HG02588 (cell line): ENCODE measurements around the gene ATP11A.
"Not testable (repeated sequence)": the region's sequence is repeated elsewhere in the genome, so short reads cannot be mapped to it uniquely, and the experiment has no call there.

Source experiments
- ATAC-seq: cut with Tn5 transposase; IDR thresholded peaks from one replicate; pipeline ENCODE4 v1.9.1; 2021; ENCODE audit warnings: mild to moderate bottlenecking, moderate library complexity; ENCODE audit not compliant: unreplicated experiment

The ATP11A gene

DNA sequence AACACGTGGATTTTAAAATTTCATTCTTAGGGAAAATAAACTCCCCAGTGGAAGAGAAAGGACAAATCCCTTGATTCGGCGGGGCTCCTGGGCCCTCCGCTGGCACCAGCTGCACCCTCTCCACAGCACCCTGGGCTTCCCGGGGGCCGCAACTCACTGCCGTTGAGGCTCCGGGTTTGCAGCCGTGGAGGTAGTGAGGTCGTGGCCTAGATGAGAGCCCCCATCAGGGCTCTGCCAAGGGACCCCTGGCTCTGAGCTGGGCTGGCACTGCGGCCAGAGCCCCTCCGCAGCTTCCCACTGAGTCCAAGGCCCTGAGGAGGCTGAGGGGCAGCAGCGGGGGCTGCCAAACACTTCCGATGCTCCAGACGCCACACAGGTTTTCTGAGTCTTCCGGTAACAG, 145.5 kb downstream of the ATP11A start:
- ATAC-seq = no peak

GRCh38 chr13:112835796-112836195, 146.0 kb downstream of the ATP11A start:
- no peak for ATAC-seq

DNA sequence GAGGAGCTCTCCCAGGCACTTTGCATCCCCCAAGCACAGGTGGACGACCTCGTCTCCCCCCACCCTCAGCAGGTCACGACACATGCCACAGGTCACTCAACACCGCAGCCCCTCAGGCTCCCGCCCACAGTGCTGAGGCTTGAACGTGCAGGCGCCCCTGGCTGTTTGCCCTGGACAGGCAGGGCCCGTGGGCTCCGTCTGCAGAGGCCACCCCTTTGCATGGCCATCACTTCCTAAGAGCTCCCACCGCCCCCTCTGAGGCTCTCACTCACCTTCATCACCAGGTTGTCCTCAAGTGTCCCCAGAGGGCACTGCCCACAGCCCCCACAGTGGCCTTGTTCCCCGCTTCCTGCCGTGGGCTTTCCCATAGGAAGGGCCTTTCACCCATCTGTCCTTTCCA, 147.1 kb downstream of the ATP11A start:
- ATAC-seq = no peak

- no peak for ATAC-seq
Measured at GRCh38 chr13:112837371-112838037, 147.7 kb downstream of the ATP11A start.

DNA sequence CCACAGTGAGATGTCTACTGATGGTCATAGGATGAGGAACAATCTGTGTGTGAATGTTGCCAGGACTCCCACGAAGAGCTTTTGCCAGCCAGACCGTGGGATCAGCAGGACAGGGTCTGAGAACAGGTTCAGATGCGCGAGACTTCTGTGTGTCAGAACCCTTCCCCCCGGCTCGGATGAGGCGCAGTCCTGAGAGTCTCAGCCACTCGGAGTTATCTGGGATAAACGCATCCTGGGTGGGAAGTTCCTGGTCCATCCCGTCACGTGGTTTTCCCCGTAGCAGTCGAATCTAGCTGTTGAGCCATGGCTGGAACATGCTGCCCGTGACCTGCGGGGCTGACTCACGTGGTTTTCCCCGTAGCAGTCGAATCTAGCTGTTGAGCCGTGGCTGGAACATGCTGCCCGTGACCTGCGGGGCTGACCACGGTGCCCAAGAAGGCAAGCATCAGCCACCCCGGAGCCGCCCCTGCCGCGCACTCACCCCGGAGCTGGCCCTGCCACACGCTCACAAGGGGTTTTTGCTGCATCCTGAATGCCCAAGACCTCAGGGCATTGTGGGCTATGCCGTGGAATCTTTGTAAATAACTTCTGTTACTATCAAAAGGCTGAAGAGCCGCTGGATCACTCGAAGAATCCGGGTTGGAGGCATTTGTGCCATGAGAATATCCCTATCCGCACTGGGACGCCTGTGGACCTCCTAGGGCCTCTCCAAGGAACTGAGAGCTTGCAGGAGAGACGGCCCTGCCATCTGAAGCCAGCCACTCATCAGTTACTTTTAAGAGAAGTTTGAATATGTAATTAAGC, 148.4 kb downstream of the ATP11A start:
- no peak for ATAC-seq

DNA sequence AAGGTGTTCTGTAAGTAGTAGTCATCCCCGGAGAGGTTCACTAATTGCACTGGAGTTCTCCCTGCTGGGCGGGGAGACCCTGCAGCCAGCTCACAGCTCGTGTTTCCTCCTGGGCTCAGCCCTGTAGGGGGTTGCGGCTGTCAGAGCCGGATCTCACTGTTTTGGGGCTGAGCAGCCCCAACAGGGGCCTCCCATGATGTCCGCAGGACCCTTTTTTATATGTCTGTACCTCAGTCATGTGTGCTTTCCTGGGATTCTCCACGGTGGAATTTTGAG, 148.9 kb downstream of the ATP11A start:
- ATAC-seq = no peak

- ATAC-seq = no peak
Measured at GRCh38 chr13:112839356-112840105, 149.7 kb downstream of the ATP11A start.

GRCh38 chr13:112840472-112841302, 150.8 kb downstream of the ATP11A start:
- no peak for ATAC-seq

DNA sequence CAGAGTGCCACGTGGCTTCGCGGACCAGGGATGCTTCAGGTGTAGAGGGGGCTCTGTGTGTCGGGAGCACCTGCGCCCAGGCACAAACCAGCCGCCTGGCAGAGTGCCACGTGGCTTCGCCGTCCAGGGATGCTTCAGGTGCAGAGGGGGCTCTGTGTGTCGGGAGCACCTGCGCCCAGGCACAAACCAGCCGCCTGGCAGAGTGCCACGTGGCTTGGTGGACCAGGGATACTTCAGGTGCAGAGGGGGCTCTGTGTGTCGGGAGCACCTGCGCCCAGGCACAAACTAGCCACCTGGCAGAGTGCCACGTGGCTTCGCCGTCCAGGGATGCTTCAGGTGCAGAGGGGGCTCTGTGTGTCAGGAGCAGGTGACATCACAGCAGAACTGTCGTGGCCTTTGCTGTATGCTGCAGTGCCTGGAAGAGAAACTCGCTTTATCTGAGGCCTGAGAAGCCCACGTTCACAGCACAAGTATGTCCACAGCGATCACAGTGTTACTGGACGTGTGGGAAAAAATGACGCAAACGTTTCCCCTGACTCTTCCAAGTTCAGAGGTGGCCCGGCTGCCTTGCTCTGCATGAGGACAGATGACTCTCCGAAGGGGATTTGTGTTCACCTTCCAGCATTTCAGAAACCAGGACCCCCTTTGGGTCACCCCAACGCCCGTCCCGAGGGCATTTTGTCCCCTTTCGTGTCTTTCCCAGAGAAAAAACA, 151.6 kb downstream of the ATP11A start:
- not testable (repeated sequence) for ATAC-seq

DNA sequence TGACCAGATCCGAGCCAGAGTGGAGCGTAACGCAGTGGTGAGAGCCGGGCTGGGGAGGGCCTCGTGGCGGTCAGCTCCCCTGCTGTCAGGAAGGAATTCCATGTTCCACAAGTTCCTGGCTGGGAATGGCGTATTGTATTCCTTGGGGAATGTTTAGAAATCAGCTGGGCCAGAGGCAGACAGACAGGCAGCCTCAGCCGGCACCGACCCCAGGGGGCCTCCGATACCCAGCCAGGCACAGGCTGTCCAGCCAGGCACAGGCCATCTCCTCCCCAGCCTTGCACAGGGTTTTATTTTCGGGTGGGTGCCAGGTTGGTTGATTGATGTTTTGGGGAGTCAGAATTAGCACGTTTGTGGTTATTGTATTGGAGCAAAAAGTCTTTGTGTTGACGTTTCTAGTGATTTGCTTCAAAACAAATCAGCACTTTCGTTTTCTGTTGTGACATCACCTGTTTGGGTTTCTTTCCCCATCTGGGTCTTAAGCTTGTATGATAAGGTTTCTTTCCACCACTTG, 152.6 kb downstream of the ATP11A start:
- ATAC-seq = no peak

DNA sequence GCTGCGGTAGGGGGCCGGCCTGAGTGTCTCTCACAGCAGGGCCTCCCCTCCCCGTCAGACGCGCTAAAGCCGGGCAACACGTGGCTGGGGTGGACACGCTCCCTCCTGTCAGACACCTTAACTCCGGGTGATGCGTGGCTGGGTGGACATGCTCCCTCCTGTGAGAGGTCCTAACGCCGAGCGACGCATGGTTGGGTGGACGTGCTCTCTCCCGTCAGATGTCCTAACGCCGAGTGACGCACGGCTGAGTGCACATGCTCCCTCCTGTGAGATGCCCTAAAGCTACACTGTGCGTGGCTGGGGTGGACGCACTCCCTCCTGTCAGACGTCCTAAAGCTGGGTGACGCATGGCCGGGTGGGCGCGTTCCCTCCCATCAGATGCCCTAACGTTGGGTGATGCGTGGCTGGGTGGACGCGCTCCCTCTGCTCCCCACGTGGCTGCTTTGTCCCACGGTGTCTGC, 153.1 kb downstream of the ATP11A start:
- no peak for ATAC-seq

GRCh38 chr13:112843392-112844111, 153.7 kb downstream of the ATP11A start:
- no peak for ATAC-seq

GRCh38 chr13:112844411-112844810, 154.6 kb downstream of the ATP11A start:
- no peak for ATAC-seq

- ATAC-seq = no peak
Measured at GRCh38 chr13:112844879-112845278, 155.0 kb downstream of the ATP11A start.

GRCh38 chr13:112845511-112846144, 155.8 kb downstream of the ATP11A start:
- ATAC-seq = no peak

- no peak for ATAC-seq
Measured at GRCh38 chr13:112846411-112847115, 156.7 kb downstream of the ATP11A start.

DNA sequence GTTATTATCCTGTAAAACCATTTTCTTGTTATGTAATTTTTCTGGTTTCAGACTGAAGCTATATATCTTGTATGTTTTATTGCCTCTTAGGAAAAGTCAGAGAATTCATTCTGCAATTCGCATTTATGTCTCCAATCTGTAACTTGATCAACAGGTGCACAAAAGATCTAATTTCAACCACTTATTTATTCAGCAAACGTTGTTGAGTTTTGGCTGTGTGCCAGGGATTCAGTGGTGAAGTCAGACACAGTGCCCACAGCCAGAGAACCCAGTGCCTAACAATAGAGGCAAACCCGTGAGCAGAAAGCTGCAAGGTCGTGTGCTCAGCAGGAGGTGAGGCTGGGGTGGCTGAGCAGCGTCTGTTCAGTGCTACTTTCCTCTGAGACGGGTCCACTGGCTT, 159.7 kb downstream of the ATP11A start:
- ATAC-seq = no peak

GRCh38 chr13:112850273-112850672, 160.4 kb downstream of the ATP11A start:
- ATAC-seq = no peak
